LNCaP clone FGC (cell line): ENCODE results near the gene MUC5AC.
"Not testable (repeated sequence)": the region's sequence is repeated elsewhere in the genome, so short reads cannot be mapped to it uniquely, and the experiment has no call there.

Source experiments
- DNase-seq: peaks from one replicate; pipeline ENCODE4 v3.0.0-alpha.2; 2011; ENCODE audit warnings: low read depth
- H3K4me3 ChIP-seq: 2 replicates; pipeline ENCODE4 v1.5.1; 2011; ENCODE audit warnings: mild to moderate bottlenecking, low read depth, low read length, control low read depth
- TF ChIP-seq, protein P1 (sequence below): IDR thresholded peaks from 2 replicates; pipeline ENCODE4 v1.5.1; 2012; ENCODE audit warnings: mild to moderate bottlenecking; ENCODE audit not compliant: control insufficient read depth, insufficient read depth; ENCODE audit errors: extremely low read depth

MUC5AC gene

DNA sequence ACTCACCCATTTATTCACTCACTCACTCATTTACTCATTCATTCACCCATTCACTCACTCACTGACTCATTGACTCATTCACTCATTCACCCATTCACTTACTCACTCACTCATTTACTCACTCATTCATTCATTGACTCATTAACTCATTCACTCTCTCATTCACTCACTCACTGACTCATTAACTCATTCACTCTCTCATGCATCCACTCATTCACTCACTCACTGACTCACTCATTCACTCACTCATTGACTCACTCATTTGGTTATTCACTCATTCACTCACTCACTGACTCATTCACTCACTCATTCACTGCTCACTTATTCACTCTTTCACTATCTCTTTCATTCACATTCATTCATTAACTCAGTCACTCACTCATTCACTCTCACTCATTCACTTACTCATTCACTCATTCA, 2.5 kb upstream of the MUC5AC start:
- no peak overlapping the region for H3K4me3 ChIP-seq
- no peak for DNase-seq
- TF ChIP-seq, protein P1, sequence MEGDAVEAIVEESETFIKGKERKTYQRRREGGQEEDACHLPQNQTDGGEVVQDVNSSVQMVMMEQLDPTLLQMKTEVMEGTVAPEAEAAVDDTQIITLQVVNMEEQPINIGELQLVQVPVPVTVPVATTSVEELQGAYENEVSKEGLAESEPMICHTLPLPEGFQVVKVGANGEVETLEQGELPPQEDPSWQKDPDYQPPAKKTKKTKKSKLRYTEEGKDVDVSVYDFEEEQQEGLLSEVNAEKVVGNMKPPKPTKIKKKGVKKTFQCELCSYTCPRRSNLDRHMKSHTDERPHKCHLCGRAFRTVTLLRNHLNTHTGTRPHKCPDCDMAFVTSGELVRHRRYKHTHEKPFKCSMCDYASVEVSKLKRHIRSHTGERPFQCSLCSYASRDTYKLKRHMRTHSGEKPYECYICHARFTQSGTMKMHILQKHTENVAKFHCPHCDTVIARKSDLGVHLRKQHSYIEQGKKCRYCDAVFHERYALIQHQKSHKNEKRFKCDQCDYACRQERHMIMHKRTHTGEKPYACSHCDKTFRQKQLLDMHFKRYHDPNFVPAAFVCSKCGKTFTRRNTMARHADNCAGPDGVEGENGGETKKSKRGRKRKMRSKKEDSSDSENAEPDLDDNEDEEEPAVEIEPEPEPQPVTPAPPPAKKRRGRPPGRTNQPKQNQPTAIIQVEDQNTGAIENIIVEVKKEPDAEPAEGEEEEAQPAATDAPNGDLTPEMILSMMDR, result no peak

GRCh38 chr11:1156506-1157340, 1.0 kb upstream of the MUC5AC start:
- TF ChIP-seq, protein P1, result no peak
- no peak overlapping the region for H3K4me3 ChIP-seq
- no peak for DNase-seq

- no peak overlapping the region for H3K4me3 ChIP-seq
- TF ChIP-seq, protein P1, result no peak
- no peak for DNase-seq
Observed at GRCh38 chr11:1157341-1157644, 460 bp upstream of the MUC5AC start.

- no peak overlapping the region for H3K4me3 ChIP-seq
- no peak for DNase-seq
- TF ChIP-seq, protein P1, result no peak
Observed at GRCh38 chr11:1158681-1159487, 1.1 kb downstream of the MUC5AC start.

- not testable (repeated sequence) for DNase-seq, H3K4me3 ChIP-seq
Observed at GRCh38 chr11:1159488-1160220, 1.9 kb downstream of the MUC5AC start.

- no peak for DNase-seq
- TF ChIP-seq, protein P1, result no peak
Observed at GRCh38 chr11:1160231-1161101, 2.7 kb downstream of the MUC5AC start.

More at GRCh38 chr11:1160231-1161101, 2.7 kb downstream of the MUC5AC start:
- no peak overlapping the region for H3K4me3 ChIP-seq
